ENCODE measurements around the gene SULT1C2.
"Not testable (repeated sequence)": the region's sequence is repeated elsewhere in the genome, so short reads cannot be mapped to it uniquely, and the experiment has no call there.

The SULT1C2 gene
- 0 reads per million in 2 experiments for total RNA-seq

DNA sequence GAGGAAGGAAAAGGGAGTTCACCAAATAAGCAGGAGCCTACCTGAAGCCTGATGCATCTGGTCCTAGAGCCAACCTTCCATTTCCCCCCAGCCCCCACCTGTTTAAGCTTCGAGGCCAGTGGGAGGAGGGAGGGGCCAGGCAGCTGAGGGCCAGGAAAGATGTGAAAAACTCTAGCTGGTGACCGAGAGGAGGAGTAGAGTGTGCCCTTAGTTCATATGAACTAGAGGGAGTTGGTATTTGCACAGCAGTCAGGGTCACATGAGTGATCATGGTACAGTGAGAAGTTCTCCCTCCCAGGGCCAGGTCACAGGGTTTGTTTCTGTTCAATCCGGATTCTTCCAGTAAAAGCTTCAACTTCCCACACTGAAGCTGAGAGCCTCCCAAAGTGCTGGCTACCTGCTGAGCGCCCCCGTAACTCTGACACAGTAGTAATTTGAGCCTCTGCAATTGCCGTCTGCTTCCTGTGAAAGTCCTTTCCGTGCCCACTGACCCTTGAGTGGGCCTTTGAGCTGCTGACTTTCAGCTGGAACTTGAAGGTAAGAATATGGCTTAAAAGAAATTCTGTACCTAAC is at the start of gene SULT1C2:
TSS of gene SULT1C2 (plus strand) at position 362 of the 573 bp plus-strand sequence. CDS start 4,773 bp downstream, outside the sequence.
- DNase-seq (ENCODE audit: low read depth): no peak

DNA sequence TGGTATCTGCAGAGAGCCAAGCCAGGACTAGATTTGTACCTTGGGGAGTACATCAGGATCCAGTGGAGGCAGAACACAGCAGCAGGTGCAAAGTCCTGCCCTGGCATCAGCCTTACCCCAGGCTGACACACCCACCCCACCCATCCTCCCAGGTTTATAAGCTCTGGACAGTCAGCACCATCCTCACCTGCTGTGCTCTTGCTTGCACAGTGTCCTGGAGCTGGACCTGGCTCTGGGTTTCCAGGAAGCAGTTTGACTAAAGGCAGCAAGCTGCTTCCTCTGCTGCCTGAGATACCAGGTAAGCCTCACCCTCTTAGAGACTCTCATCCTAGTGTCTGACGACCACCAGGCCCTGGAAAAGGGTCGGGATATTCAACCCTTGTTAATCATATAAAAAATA is 48.9 kb upstream of the SULT1C2 start, which contains the start of gene SULT1C3:
TSS of gene SULT1C3 (plus strand) at position 183 of the 400 bp plus-strand sequence. CDS start 7,227 bp downstream, outside the sequence.
- DNase-seq (ENCODE audit: low read depth): no peak

DNA sequence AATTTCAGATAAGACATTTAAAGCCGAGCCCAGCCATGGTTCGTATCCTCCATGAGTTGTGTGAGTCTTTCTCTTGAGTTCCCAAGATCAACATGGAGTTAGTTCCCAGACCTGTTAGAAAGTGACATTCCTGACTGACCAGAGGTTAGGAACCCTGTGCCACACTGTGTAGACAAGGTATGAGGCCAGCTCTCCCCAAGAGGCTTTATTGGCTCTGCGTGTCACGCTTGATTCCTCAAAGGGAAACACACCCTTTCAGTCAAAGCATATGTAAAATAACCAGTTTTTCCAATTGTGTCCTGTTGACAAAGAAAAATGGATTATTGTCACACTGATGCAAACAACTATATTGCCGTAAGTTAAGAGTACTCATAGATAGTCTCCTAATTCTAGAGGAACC is 47.7 kb upstream of the SULT1C2 start:
- no peak for DNase-seq (ENCODE audit: low read depth)

DNA sequence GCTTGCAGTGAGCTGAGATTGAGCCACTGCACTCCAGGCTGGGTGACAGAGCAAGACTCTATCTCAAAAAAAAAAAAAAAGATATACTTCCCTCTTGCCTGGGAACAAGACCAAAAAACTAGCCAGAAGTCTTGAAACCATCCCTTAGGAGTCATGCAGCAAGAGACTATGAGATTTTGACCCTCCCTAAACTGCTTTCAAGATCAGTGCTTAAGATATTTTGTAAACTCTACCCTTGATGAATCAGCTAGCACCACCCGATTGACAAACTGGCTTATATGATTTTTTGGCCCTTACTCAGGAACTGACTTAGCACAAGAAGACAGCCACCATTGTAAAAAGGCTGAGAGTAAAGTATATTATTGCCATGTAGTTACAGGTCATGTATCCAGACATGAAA is 45.1 kb upstream of the SULT1C2 start:
- DNase-seq (ENCODE audit: low read depth): no peak

DNA sequence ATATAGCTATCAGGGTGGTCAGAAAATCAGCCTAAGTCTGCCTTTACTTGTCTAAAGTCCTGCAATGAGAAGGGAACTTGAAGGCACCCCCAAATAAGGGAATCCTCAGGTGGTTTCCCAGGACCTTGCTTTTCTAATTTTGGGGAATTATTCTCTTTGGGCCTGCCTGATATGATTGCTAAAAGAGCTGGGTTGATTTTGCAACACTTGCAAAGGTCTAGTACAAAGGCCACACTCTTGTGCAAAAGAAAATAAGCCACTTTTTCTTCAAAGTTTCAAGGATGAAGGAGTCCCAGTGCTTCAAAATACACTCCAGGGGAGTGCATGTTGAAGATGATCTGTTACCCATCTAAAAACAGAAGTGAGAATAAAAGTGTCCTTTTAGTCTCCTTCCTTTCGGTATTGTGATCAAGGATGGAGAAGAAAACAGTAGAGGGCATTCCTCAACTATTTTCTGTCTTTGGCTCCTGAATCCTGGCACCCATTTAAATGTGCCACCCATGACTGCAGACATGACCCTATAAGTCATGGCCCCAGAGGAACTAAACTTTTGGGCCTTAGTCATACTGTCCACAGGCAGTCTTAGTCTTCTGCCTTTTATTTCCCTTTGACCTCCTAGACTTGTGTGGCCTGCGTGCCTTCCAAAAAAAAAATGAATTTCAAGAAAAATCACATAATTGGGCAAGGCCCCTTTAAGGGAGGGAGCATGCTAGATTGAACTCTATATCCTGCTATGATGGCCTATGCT is 43.9 kb upstream of the SULT1C2 start:
- DNase-seq (ENCODE audit: low read depth): no peak

DNA sequence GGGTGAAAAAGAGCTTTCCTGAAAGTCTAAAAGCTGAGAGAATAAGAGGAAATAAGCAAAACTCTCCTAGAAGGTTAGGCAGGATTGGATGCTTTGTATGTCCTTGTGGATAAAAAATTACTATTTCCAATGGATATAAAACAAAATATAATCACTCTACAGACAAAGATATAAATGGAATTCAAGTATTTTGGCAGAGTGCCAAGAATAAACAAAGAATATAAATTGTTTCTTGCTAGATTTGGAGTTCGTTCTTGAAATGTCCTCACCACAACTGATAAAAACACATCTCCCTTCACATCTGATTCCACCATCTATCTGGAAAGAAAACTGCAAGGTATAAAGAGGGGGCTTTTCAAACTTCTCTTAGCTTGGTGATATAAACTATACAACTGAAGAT is 35.6 kb upstream of the SULT1C2 start:
- no peak for DNase-seq (ENCODE audit: low read depth)

DNA sequence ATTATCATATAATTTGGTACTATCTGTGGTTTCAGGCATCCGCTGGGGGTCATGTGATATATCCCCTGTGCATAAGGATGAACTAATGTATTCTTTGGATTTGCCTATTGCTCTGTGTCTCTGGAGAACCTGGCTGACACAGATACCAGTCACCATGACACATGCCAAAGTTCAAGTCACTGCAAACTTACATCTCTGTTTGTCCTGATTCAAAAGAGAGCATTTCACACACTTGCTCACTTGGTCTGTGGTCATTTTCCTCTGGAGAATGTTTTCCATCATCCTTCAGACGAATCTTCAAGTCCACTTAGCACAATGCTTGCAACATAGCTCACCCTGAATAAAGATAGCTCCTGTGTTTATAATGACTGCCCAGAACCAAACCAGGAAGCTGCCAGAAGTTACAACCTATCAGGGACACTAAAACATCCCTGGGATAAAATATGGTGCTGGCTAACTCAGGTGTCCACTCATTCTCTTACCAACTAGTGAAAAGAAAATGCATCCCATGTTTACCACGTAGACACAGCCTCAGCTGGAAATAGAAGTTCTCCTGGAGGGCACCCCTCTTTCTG is 30.9 kb upstream of the SULT1C2 start:
- no peak for DNase-seq (ENCODE audit: low read depth)

DNA sequence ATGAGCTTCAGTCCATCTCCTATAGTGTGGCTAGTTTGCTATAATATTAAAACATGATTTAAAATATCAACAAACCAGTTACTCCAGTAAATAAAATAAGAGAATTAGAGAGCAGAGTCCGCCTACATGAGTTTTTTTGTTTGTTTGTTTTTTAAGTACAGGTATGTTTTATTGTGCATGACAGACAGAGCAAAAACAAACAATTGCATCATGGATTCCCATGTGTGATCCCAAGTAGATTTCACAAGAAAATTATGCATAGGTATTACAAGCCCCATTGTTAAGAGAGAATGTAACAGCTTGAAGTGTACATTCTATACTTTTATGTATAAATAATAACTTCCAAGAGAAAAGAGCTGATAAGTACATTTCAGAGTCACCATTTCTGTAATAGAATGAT is 27.9 kb upstream of the SULT1C2 start:
- DNase-seq (ENCODE audit: low read depth): no peak

DNA sequence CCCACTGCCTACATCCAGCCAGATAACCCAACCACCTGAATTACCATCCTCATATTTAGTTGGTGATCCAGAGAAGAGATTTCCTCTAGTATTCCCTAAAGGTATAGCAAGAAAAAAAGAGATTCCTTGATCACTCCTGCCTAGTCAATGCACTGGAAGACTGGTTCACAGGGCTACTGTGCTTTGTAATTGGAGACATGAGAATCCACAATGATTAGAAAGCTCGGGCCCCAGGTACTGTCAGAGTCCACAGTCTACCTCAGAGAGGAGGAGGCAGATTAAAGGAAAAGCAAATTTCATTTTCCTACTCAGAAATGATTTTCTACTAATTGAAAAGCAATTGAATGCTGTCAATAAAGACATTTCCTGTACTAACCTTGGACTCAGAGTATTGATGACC is 26.7 kb upstream of the SULT1C2 start:
- DNase-seq (ENCODE audit: low read depth): no peak

DNA sequence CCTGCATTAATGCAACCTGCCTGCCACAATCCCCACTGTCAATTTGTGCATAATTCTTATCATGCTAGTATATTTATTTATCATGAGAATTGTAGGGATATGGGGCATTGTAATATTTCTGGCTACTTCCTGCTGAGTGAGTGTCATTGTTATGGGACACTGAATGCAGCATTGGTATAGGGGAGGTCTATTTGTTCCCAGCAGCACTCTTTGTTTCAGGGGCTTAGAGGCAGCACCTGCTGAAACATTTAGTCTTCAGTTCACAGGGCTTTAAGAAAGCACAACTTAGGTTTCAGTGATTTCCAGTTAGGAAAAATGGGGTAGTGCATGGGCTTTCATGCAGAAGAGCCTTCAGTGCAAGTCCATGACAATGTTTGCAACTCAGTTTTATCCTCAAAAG is 25.3 kb upstream of the SULT1C2 start:
- no peak for DNase-seq (ENCODE audit: low read depth)

DNA sequence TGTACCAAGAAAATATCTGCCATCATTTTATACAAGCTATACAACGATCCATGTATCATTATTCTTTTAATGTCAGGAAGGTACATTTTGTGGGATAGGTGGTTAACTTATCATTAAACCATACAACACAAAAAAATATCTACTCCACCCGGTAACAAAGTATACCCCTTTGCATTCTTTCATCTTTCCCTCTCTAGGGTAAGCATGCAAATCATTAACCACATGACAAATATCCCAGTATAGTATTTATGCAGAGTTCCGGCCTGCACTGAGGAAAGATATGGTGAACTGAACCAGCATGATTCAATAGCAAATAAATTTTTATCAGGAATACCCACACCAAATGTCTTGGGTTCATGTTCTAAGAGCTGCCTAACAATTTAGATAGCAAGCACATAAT is 22.5 kb upstream of the SULT1C2 start:
- DNase-seq (ENCODE audit: low read depth): no peak

DNA sequence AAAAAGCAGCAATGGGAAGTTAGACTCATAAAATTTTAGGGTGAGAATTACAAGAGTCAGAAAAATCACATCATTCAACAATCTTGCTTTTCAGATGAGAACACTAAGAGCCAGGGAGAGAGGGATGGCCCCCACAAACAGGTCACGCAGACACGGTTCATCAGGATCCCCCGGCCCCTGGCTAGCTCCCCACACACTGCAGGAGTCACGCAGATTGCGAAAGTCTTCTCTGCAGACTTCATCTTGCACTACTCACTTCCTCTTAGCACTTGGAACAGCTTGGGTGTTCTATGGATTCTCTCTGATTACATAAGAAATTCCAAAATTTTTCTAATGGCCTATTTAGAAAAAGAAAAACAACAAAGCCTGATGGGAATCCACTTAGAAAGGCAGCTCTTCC is 21.6 kb upstream of the SULT1C2 start:
- DNase-seq (ENCODE audit: low read depth): no peak

DNA sequence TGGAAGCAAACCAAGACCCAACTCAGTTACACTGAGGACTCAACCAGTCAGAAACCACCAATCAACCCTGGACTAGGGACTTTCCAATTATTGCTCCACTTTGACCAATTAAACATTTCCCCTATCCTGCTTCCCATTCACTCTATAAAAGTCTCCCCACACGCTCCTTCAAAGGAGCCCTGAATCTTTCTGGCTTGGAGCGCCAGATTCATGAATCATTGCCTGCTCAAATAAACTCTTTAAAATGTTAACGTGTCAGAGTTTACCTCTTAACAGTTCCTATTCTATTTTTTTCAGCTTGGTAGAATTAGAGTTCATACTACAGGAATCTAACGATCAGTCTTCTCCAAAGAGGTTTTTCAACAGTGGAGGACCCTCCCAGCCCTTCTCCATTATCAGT is 20.7 kb upstream of the SULT1C2 start:
- DNase-seq (ENCODE audit: low read depth): no peak

DNA sequence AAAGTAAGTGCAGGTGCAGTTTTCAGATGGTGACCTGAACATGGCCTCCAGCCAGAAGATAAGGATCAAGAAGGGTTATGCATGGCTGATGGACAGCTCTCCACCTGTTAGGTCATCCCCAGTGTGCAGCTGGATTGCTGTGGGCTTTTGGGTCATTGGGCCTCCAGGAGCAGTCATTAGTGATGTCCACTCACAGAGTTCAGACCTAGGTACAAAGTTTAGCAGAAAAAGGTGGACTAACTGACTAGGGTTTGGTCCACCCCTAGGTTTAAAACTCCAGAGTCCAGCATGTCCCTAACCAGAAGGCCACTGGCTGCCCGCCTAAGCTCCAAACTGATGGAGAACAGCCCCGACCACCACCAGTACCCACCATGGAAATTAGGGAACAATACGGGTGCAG is 18.3 kb upstream of the SULT1C2 start:
- no peak for DNase-seq (ENCODE audit: low read depth)

DNA sequence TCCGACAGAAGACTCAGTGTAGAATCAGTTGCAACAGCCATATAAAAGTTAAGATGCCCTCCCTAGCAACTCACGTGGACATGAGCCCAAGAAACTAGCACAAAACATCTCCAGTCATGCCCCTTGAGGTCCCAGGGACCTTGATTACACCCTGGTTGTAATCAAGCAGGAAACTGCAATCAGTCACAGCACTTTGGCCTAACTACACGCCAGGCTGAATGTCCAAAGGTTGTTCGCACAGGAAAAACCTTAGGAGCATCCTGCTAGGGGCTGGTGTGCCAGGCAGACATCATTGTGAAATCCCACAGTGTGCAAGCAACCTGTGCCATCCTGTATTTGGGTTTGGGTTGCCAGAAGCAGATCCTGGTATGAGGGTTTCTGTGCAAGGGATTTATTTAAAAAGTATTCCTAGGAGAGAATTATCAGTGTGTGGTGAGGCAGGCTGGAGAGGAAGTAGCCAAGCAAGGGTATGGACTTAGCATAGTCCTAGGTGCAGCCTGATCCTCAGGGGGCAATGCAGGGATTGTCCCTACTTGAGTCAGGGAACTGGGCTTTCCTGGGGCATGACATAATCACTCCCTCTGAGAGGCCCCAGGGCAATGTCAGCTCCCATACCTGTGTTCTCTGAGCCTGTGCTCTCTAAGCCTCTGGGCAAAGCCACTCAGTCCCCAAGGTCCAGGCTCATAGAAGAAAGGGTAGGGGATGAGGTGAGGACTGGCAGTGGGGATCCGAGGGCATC is 17.8 kb upstream of the SULT1C2 start:
- DNase-seq (ENCODE audit: low read depth): no peak

DNA sequence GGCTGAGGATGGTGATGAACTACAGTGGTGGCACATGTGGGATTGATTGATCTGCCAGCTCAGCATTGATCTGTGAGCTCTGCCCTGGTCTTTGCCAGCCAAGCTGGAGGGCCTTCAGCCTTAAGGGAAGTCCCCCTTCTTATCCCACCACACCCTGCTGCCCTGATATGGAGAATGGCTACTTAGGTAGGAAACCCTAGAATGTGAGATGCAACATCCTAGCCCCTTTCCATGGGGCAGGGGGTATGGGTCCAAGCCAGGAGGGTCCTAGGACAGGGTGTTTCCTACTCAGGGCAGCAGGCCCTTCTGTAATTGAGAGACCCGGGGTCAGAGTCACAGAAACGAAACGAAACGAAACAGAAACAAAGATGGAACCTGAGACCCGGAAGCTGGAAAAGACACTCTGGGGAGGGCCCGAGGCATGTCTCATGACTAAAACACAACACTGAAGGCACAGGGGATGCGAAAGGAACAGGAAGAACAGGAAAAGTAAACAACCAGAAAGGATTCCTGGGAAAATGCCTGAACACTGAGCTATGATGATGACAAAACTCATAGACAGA is 16.9 kb upstream of the SULT1C2 start:
- DNase-seq (ENCODE audit: low read depth): no peak

DNA sequence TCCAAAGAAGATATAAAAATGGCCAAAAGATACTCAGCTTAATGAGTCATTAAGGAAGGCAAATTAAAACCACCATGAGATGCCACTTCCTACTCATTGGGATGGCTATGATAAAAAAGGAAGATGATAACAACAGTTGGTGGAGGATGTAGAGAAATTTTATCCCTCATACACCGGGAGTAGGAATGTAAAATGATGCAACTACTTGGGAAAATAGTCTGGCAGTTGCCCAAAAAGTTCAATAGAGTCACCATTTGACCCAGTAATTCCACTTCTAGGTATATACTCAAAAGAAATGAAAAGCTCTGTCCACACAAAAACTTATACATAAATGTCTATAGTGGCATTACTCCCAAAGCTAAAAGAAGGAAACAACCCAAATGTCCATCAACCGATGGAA is 10.1 kb upstream of the SULT1C2 start:
- no peak for DNase-seq (ENCODE audit: low read depth)

DNA sequence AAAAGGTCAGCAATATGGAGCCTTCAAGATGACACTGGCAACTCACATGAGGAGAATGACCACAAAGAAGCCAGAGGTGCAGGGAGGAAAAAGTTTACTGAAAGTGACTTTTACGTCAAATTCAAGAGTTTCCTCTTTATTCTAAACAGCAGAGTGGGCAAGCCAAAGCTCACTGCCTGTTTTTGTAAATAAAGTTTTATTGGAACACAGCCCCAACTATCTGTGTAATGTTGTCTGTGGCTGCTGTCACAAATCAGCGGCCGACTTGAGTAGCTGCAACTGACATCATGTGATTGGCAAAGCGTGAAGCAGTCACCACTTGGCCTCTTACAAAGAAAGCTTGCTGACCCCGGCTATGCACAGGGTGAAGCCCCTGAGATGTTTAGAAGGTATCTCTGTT is 9.2 kb upstream of the SULT1C2 start:
- no peak for DNase-seq (ENCODE audit: low read depth)

DNA sequence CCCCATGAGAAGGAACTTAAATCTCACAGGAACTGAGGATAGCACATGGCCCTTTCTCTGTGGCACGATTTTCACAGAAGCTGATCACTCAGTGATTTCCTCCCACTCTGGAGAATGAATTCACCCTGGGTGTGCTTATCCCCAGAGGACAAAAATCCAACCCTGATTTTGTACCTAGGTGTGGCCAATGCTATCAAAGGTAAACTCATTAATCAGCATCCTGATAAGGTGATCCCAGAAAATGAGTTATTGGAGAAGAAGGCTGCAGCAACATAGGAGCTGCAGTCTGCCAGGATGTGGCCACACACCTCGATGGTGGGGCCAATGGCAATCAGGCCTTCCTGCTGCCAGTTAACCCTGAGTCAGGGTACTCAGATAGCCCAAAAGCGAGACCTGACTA is 8.2 kb upstream of the SULT1C2 start:
- no peak for DNase-seq (ENCODE audit: low read depth)

DNA sequence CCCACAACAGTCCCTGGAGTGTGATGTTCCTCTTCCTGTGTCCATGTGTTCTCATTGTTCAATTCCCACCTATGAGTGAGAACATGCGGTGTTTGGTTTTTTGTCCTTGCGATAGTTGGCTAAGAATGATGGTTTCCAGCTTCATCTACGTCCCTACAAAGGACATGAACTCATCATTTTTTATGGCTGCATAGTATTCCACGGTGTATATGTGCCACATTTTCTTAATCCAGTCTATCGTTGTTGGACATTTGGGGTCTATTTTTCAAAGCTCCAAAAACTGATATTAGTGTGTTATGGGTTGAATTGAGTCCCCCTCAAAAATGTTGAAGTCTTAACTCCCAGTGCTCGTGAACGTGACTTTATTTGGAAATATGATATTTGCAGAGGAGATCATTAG is 4.1 kb upstream of the SULT1C2 start:
- DNase-seq (ENCODE audit: low read depth): not testable (repeated sequence)

DNA sequence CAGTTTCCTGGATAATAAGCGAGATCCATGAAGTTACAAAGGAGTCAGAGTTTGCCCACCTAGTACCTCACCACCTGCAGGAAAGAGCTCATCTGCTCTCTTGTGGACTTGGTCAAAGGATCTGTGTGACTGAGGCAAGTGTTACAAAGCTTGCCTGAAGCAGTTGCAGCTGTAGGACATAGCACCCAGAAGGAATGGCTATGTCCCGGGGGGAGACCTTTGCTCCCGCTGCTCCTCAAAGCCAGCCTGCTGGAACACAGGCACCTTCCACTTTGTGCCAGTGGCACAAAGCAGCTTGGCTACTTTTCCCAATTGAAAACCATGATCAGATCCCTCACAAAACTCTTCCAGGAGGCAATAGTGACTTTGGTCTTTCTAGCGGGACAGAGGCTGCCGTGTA is 3.1 kb upstream of the SULT1C2 start:
- DNase-seq (ENCODE audit: low read depth): no peak

DNA sequence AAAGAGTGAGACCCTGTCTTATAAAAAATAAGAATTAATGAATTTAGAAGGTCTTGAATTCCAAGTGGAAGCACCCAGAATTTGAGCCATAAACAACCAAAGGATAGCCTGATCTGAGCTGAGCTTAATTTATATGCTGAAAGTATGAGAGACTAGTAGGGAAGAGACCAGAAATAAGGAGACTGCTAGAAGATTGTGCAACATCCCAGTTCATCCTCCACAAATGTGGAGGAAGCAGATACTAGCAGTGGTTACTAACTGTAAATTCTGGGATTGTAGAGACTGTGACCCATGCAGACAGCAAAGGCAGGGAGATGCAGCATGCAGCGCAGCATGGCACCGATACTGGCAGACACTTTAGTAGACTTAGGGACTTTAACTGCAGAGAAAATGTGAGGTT is 1.5 kb upstream of the SULT1C2 start:
- DNase-seq (ENCODE audit: low read depth): no peak
